ENCODE data around the gene AGAP3. TPM values are rescaled to one million over a fixed set of nuclear protein-coding genes. Genes with fewer than 3 reads are reported as not detected.

AGAP3 gene
- polyA plus RNA-seq, 1 donor (not counting 4 experiments of a cell fraction or from before 2014, with no cell fraction given) = 64.3 TPM

DNA sequence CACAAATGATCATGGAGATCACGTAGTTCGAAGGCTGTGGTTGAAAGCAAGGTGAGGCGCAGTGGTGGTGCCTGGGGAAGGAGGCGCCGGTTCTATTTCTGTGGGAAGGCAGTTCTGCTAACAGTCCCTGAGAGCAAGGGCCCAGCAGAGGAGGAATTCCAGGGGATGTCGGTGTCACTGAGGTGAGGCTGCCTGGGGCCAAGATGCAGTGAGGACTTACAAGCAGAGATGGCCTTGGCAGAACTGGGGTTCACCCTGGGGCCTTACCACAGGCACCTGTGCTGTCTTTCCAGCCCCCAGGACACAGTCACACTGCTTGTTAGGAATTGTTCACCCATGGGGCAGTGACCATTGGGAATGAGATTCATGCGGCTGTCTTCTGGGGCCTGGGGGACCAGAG lies 54.6 kb downstream of the AGAP3 start:
- FAIRE-seq = no peak
- no peak overlapping the region for H3K27ac ChIP-seq (ENCODE audit: control insufficient read depth, insufficient read depth, low read length)
- H3K79me2 ChIP-seq (ENCODE audit: control insufficient read depth, insufficient read depth, low read length) = no peaks in the 10 kb centered on the region
- dilution Hi-C loops (cut with MboI; ENCODE audit: extremely low pct_ligation_motif_present, low sequenced_read_pairs) = no loop called here
- H3K4me2 ChIP-seq (ENCODE audit: control insufficient read depth, extremely low read depth, insufficient read depth, low read depth, low read length) = no peak overlapping the region
- no peaks in the 10 kb centered on the region for H4K20me1 ChIP-seq (ENCODE audit: control insufficient read depth, extremely low read depth, insufficient read depth, low read length)
- H3K9me3 ChIP-seq (ENCODE audit: control insufficient read depth, low read depth, low read length) = no peaks in the 10 kb centered on the region
- H2AFZ ChIP-seq (ENCODE audit: control insufficient read depth, low read length) = no peak overlapping the region
- H3K27me3 ChIP-seq (ENCODE audit: control insufficient read depth, extremely low read depth, insufficient read depth, low read length) = no peaks in the 10 kb centered on the region
- no peak for DNase-seq (ENCODE audit: low read depth, low spot score)
- H3K9ac ChIP-seq (ENCODE audit: control insufficient read depth, extremely low read depth, insufficient read depth, low read length) = no peak overlapping the region
- no peaks in the 10 kb centered on the region for H3K9me1 ChIP-seq (ENCODE audit: control insufficient read depth, extremely low read depth, insufficient read depth, low read length)
- peaks cover 49 to 51% of the 10 kb centered on the region in 2 experiments for H3K36me3 ChIP-seq (ENCODE audit: control insufficient read depth in 2 of 2, extremely low read depth in 1 of 2, insufficient read depth in 2 of 2, low read length in 2 of 2)
- H3K4me1 ChIP-seq (ENCODE audit: control insufficient read depth, extremely low read depth, insufficient read depth, low read length) = peaks cover 9% of the 10 kb centered on the region
- TF ChIP-seq, protein P1, sequence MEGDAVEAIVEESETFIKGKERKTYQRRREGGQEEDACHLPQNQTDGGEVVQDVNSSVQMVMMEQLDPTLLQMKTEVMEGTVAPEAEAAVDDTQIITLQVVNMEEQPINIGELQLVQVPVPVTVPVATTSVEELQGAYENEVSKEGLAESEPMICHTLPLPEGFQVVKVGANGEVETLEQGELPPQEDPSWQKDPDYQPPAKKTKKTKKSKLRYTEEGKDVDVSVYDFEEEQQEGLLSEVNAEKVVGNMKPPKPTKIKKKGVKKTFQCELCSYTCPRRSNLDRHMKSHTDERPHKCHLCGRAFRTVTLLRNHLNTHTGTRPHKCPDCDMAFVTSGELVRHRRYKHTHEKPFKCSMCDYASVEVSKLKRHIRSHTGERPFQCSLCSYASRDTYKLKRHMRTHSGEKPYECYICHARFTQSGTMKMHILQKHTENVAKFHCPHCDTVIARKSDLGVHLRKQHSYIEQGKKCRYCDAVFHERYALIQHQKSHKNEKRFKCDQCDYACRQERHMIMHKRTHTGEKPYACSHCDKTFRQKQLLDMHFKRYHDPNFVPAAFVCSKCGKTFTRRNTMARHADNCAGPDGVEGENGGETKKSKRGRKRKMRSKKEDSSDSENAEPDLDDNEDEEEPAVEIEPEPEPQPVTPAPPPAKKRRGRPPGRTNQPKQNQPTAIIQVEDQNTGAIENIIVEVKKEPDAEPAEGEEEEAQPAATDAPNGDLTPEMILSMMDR (optimal IDR thresholded peaks at IDR 0.05 in 1 of 3, IDR thresholded peaks at IDR 0.05 in 1 of 3, conservative IDR thresholded peaks at IDR 0.05 in 1 of 3; ENCODE audit: extremely low read depth in 1 of 3, insufficient read depth in 2 of 3, low read length in 3 of 3) = no peak
- TF ChIP-seq EZH2 (IDR thresholded peaks at IDR 0.05; ENCODE audit: low read length) = no peak
- no peak overlapping the region for H3K4me3 ChIP-seq (ENCODE audit: control insufficient read depth in 2 of 3, extremely low read depth in 1 of 3, insufficient read depth in 2 of 3, low read depth in 1 of 3, low read length in 3 of 3)

DNA sequence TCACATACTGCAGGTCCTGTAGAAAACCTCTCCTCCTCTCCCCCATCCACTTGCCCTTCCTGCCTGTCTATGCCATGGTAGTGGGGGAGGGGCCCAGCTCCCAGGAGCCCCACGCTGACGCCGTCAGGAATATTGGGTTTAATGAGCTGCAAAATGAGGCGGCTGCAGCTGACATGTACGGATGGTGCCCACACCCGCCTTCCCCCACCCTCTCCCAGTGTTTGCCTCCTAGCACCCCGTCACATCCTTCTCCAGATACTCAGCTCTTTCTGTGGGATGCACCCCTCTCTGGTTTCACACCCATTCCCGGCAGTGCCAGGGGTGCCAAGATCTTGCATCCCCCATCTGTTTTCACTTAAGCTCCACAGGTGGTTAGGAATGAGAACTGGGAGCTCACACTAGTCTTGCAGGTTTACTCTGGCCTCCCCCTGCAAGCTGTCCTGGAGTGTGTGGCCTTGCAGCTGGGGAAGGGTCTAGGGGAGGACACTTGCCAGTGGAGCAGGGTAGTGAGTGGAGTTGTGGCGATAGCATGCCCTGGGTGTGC lies 55.1 kb downstream of the AGAP3 start:
- DNase-seq (ENCODE audit: low read depth, low spot score) (no peak), FAIRE-seq (no peak)
- H3K4me3 ChIP-seq (ENCODE audit: control insufficient read depth in 2 of 3, extremely low read depth in 1 of 3, insufficient read depth in 2 of 3, low read depth in 1 of 3, low read length in 3 of 3) = no peak overlapping the region

More for the DNA sequence above, 55.1 kb downstream of the AGAP3 start:
- Histone ChIP-seq H3K4me2 (ENCODE audit: control insufficient read depth, extremely low read depth, insufficient read depth, low read depth, low read length) (no peak overlapping the region), H2AFZ (ENCODE audit: control insufficient read depth, low read length) (no peak overlapping the region), H4K20me1 (ENCODE audit: control insufficient read depth, extremely low read depth, insufficient read depth, low read length) (no peaks in the 10 kb centered on the region), H3K9ac (ENCODE audit: control insufficient read depth, extremely low read depth, insufficient read depth, low read length) (no peak overlapping the region), H3K79me2 (ENCODE audit: control insufficient read depth, insufficient read depth, low read length) (no peaks in the 10 kb centered on the region), H3K9me3 (ENCODE audit: control insufficient read depth, low read depth, low read length) (no peaks in the 10 kb centered on the region), H3K9me1 (ENCODE audit: control insufficient read depth, extremely low read depth, insufficient read depth, low read length) (no peaks in the 10 kb centered on the region), H3K4me1 (ENCODE audit: control insufficient read depth, extremely low read depth, insufficient read depth, low read length) (peaks cover 9% of the 10 kb centered on the region), H3K36me3 (ENCODE audit: control insufficient read depth in 2 of 2, extremely low read depth in 1 of 2, insufficient read depth in 2 of 2, low read length in 2 of 2) (peaks cover 45 to 47% of the 10 kb centered on the region in 2 experiments), H3K27me3 (ENCODE audit: control insufficient read depth, extremely low read depth, insufficient read depth, low read length) (no peaks in the 10 kb centered on the region), H3K27ac (ENCODE audit: control insufficient read depth, insufficient read depth, low read length) (no peak overlapping the region)
- TF ChIP-seq, protein P1 (optimal IDR thresholded peaks at IDR 0.05 in 1 of 3, IDR thresholded peaks at IDR 0.05 in 1 of 3, conservative IDR thresholded peaks at IDR 0.05 in 1 of 3; ENCODE audit: extremely low read depth in 1 of 3, insufficient read depth in 2 of 3, low read length in 3 of 3) = no peak
- TF ChIP-seq EZH2 (IDR thresholded peaks at IDR 0.05; ENCODE audit: low read length) = no peak
- dilution Hi-C loops (cut with MboI; ENCODE audit: extremely low pct_ligation_motif_present, low sequenced_read_pairs) = no loop called here
